Measurements from ENCODE around the gene MYO1A. TPM values are rescaled to one million over a fixed set of nuclear protein-coding genes. Genes with fewer than 3 reads are reported as not detected.

MYO1A gene
- total RNA-seq, 1 experiment from 2014 or later, result 0.26 TPM

GRCh38 chr12:57099047-57099714 is 49.3 kb upstream of the MYO1A start:
- 0 out of 5 replicates have a peak overlapping the region, but pooled peaks of 1 of the 2 experiments have one; percentile 25 for H3K4me3 Mint-ChIP-seq
- Histone ChIP-seq H2BK5ac (ENCODE audit: insufficient read length, low read length) (no peak overlapping the region), H3K9ac (ENCODE audit: extremely low read depth, insufficient read length, low read length) (no peak overlapping the region), H2AFZ (ENCODE audit: low read length) (no peak overlapping the region), H4K5ac (ENCODE audit: insufficient read length, low read depth, low read length) (no peak overlapping the region), H2AK5ac (ENCODE audit: insufficient read length, low read length) (no peak overlapping the region), H4K8ac (replicated peaks; ENCODE audit: insufficient read length, low read depth, low read length) (no peak overlapping the region), H2BK20ac (ENCODE audit: low read depth, low read length, poor library complexity, severe bottlenecking) (no peak overlapping the region), H2BK120ac (ENCODE audit: low read depth, low read length, poor library complexity, severe bottlenecking) (no peak overlapping the region), H4K91ac (ENCODE audit: insufficient read length, low read depth, low read length) (no peak overlapping the region), H3K4ac (ENCODE audit: low read depth, low read length) (no peak overlapping the region), H3K27me3 (ENCODE audit: insufficient read depth, low read length) (no peaks in the 10 kb centered on the region), H3K23ac (ENCODE audit: insufficient read length, low read depth, low read length) (no peak overlapping the region), H3K4me1 (ENCODE audit: insufficient read depth, low read length) (no peaks in the 10 kb centered on the region), H4K20me1 (ENCODE audit: control insufficient read depth, insufficient read depth, insufficient read length) (no peaks in the 10 kb centered on the region), H2BK15ac (ENCODE audit: low read depth, low read length) (no peak overlapping the region), H3K4me2 (ENCODE audit: insufficient read depth, insufficient read length, low read length) (no peak overlapping the region), H3T11ph (ENCODE audit: low read length) (no peak overlapping the region), H3K9me3 (ENCODE audit: control insufficient read depth, low read depth, low read length) (no peaks in the 10 kb centered on the region), H3K79me1 (ENCODE audit: insufficient read depth, low read depth, low read length, poor library complexity, severe bottlenecking) (no peaks in the 10 kb centered on the region), H3K23me2 (ENCODE audit: insufficient read length, low read depth, low read length, poor library complexity, severe bottlenecking) (no peaks in the 10 kb centered on the region), H3K79me2 (ENCODE audit: insufficient read depth, low read length) (no peaks in the 10 kb centered on the region), H3K56ac (ENCODE audit: insufficient read length, low read depth, low read length) (no peak overlapping the region), H3K14ac (ENCODE audit: insufficient read depth, low read length) (no peak overlapping the region), H3K18ac (ENCODE audit: insufficient read length, low read depth, low read length) (no peak overlapping the region), H2BK12ac (ENCODE audit: insufficient read length, low read depth, low read length) (no peak overlapping the region), H3K27ac (ENCODE audit: insufficient read length, low read depth, low read length) (no peak overlapping the region)
- H3K4me1 Mint-ChIP-seq, result peaks cover 17 to 19% of the 10 kb centered on the region in 2 experiments
- peaks cover 5 to 64% (median 56%) of the 10 kb centered on the region in 3 experiments for H3K36me3 Mint-ChIP-seq (ENCODE audit: insufficient read depth in 1 of 3, low read depth in 3 of 3)
- DNase-seq, result no peak
- no CpG with 5 or more reads among the region's 11 CpGs for WGBS (ENCODE audit: extremely low coverage, insufficient read length, low lambda C conversion rate)
- no peak overlapping the region; a peak in 1 of 7 replicates for H3K27ac Mint-ChIP-seq
- H3K27me3 Mint-ChIP-seq (ENCODE audit: low read depth), result no peaks in the 10 kb centered on the region; the same call in 1 of the 2 replicates
- TF ChIP-seq CTCF (conservative IDR thresholded peaks at IDR 0.05), result no peak
- H3K9me3 Mint-ChIP-seq, result no peaks in the 10 kb centered on the region

All from H9 (cell line).